GM12873 (cell line): Measurements from ENCODE around the gene ZNF516.

ENCODE experiments used
- CTCF ChIP-seq: IDR thresholded peaks from 2 replicates; pipeline ENCODE4 v1.5.1; 2012; ENCODE audit warnings: low read depth, mild to moderate bottlenecking, moderate library complexity, low read length, control low read depth; ENCODE audit not compliant: insufficient read depth; ENCODE audit errors: missing control alignments

Gene ZNF516

GRCh38 chr18:76412818-76413565 lies 82.0 kb downstream of the ZNF516 start:
- TF ChIP-seq CTCF = no peak

- no peak for TF ChIP-seq CTCF
These were observed 82.8 kb downstream of the ZNF516 start for GRCh38 chr18:76412010-76412817.

GRCh38 chr18:76410660-76411417 lies 84.2 kb downstream of the ZNF516 start:
- no peak for TF ChIP-seq CTCF

GRCh38 chr18:76410033-76410432 lies 85.0 kb downstream of the ZNF516 start:
- TF ChIP-seq CTCF = no peak

- TF ChIP-seq CTCF = no peak
These were observed 86.5 kb downstream of the ZNF516 start for GRCh38 chr18:76408480-76409067.

GRCh38 chr18:76407681-76408080 lies 87.4 kb downstream of the ZNF516 start:
- TF ChIP-seq CTCF = no peak

- no peak for TF ChIP-seq CTCF
These were observed 88.3 kb downstream of the ZNF516 start for GRCh38 chr18:76406791-76407190.
